Stimulated activated CD4-positive, alpha-beta T cell treated with anti-CD3 and anti-CD28 coated beads, Interleukin-1b, Interleukin-23, amount 100 ng/mL, for 48 hours (primary cell): ENCODE results near the gene RNF6.
A peak's percentile ranks its signal among the peaks of the same experiment; 100 is the strongest.

Experiments
- DNase-seq: peaks from one replicate; pipeline ENCODE4 v3.0.0-alpha.2; 2020

Gene RNF6

DNA sequence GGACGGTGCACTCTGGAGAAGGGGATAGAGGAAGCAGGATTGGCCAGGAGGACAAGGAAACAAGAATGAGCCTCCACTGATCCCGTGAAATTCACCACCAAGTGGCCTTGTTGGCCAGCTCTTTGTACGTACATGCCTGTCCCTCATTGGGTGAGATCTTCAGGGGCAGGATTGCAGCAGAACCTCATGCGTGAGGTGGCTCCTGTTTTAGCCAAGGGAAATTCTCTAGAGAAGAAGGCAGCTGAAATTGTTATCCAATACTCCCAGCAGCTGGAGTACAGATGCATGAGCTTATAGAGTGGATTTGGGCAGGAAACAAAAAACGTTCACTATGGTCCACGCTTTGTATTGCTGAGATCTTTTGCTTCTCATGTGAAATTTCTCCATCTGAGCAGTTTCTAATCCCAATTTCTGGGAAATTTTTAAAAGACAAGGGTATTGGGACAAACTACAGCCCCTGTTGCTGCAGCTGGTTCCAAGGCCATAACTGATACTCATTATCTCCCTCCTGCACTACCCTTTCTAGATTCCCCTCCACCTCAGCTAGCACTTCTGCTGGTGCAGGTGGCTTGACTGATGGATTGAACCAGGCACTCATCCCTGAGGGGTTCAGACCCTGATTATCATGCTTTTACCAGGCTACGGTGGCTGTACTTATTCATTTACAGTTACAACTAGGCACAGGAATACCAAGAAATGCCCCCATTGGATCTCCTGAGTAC lies 3.9 kb upstream of the RNF6 start:
- DNase-seq, result no peak

DNA sequence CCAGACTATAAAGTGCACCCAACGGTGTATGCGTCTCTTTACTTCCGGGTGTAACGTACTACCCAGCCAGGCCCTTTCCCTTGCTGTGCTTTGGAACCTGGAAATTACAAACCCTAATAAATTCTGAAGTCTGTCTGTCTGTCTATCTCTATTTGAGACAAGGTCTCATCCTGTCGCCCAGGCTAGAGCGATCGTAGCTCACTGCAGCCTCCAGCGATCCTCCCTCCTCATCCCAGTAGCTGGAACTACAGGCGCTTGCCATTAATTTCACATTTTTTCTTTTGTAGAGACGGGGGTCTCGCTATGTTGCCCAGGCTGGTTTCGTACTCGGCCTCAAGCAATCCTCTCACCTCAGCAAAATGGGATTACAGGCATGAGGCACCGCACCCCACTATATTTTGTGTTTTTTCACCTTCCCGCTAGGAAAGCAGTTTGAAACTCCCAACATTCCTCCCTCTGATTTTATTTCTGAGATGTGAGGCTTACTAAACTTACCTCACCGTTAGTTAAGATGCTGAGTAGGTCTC lies 469 bp upstream of the RNF6 start:
- DNase-seq, result no peak

DNA sequence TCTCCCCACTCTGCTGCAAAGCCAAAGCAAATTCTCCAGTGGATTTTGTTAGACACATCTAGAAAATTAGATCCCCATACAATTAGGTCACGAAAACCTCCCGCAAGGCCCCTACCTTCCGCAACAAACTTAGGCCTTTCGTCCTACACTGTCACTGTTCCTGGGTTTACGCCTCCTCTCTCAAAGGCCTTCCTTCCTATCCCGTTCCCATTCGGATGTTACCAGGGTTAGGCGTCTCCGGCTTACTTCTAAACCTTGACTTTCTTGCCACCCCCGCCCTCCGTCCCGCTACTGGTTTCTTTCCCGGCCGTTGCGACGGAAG lies 754 bp downstream of the RNF6 start:
- no peak for DNase-seq

DNA sequence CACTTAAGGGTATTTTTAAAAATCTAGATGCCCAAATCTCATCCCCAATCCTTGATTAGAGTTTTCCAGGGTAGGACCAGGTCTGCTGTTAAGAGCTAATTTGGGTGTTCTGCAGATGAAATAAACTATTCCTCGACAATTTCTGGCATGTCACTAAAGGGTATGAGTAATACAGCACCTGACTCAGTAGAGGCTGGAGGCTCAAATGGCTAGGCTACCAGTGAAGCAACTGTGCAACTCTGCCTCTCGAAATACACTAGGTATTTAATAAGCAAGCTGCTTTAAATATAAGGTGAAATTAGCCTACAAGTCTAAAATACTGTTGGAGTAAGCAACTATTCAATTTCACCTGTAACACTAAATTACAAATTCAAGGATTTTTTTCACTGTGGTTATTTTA lies 1.5 kb downstream of the RNF6 start:
- no peak for DNase-seq

DNA sequence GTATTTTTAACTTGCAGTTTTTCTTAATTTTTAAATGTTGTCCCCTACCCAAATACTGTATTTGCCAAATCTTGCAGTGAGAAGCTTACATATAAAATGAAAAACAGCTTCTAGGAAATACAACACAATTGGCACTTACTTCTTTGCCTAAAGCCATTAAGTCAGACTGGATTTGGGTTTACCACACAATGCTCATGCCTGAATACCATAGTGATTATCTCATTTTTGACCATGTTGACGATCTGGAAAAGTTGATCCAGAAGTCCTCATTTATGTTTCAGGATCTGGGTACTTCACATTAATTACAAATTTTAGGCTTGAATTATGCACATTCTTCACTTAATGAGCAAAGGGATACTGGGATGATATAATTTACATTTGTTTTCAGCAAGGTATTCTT lies 2.4 kb downstream of the RNF6 start:
- no peak for DNase-seq

DNA sequence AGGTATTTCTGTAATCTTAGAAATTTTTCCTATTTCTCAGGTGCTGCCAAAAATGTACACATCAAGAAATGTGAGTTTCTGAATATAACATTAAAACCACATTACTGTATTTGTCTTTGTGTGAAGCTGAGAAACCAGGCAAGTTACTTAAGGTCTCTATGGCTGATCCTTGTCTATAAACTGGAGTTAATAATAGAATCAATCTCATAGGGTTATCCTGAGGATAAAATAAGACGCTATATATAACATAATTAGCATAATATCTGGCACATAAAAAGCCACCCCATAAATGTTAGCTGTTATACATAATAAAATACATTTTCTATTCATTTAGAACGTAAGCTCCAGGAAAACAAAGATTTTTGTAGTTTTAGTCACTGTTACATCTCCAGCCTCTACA lies 6.1 kb downstream of the RNF6 start:
- DNase-seq, result no peak

DNA sequence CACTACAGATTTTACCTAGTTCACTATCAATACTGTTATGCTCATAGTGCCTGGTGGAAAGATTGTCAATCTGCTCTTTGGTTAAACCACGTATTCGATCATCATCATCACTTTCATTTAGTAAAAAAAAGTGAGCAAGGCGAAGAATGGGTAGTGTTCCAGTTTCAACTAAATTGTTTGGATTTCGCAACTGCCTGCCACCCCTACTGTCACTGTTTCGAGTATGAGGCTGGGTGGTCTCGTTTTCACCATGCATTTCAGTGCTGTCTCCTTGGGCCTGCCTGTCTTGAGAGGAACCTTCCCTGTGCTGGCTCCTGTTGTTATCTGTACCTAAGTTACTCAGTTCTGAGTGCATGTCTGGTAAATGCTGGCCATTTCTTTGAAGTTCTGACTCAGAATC lies 8.1 kb downstream of the RNF6 start:
- no peak for DNase-seq

DNA sequence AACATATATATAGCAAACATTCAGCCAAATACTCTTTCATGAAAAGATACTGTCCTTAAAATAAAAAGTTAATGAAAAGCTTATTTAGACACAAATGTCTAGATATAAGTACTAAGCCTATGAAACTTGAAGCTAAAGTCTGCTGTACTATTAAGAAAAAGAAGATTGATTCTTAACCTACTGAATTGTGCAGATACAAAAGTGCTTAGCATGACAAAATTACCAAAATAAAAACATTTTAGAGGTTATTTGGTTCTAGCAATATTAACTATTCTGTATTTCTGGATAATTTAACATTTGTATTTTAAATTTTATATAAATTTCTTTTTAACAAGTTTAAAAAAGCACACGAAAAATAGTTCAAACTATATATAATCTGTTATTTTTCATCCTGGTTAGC lies 8.8 kb downstream of the RNF6 start:
- no peak for DNase-seq

DNA sequence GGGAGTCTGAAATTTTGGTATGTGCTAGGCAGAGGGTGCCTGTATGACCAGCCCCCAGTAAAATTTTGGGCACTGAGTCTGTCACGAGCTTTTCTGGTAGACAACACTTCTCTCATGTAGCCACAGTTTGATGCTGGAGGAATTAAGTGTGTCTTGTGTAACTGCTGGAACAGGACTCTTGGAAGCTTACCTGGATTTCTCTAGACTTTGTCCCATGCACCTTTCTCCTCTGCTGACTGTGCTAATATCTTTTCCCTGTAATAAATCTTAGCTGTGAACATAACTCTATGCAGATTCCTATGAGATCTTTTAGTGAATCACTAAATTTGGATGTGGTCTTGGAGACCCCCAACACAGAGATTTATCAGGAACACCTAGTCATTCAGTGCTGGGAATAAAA lies 13.8 kb downstream of the RNF6 start:
- DNase-seq, result no peak

DNA sequence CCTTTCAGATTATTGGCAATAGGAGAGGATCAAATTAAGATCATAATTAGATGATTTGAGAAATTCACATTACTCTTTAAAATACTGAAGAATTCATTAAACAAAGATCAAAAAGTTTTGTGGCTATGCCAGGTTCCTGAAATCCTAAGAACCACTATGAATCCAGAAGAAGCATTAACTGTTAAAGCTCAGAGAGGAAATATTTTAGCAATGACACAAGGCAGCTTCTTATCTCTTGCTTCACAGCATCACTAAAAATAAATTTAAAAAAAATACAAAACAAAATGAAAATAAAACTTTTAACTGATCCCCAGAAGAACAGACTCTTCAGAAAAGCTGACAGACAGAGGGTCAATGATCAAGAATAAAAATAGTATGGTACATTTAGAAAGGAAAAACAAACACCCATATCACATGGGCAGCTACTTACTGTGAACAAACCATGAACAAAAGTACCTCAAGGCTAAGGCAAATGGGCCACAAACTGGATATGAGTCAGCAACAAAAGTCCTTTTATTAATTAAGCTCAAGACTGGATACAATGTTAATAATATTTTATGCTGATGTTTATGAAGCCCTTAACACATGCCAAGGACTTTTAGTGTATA lies 19.6 kb downstream of the RNF6 start:
- DNase-seq, result no peak

DNA sequence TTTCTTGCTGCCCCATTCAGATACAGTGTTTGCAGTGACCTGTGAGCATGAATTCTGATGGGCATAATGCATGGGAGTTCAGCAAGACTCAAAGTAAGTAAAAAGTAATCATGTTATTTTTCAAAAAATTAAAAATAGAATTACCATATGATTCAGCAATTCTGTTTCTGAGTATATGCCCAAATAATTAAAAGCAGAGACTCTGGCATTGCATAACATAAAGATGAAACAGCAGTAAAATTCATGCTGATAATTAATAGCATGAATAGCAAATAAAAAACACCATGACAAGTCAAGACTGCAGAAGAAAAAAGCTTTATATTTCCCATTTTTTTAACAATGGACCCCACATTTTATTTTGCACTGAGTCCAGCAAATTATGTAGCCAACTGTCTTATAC lies 21.3 kb downstream of the RNF6 start:
- no peak for DNase-seq

DNA sequence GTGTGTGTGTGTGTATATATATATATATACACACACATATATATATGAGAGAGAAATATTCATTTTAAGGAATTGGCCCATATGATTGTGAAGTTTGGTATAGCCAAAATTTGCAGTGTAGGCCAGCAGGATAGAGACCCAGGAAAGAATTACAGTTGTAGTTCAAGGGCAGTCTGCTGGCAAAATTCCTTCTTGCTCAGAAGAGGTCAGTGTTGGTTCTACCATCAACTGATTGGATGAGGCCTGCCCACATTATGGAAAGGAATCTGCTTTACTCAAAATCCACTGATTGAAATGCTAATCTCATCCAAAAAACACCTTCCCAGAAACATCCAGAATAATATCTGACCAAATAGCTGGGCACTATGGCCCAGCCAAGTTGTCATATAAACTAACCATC lies 24.0 kb downstream of the RNF6 start:
- no peak for DNase-seq

DNA sequence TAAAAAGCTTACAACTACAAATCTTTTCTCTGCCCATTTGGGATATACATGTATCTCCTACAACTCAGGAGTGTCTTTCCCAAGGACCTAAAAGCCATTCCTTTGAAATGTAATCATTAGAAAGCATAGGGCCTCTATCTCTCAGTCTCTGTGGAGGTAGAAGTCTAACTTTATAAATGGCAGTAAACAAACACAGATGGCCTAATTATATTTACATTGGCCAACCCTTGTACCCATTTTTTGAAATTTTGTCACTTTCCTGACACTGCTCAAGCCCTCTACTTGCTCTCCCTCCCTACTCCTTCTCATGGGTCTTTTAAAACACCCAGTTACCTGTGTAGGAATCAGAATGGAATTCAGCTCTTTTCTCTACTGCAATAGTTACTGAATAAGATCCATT lies 24.8 kb downstream of the RNF6 start:
- DNase-seq, result no peak

DNA sequence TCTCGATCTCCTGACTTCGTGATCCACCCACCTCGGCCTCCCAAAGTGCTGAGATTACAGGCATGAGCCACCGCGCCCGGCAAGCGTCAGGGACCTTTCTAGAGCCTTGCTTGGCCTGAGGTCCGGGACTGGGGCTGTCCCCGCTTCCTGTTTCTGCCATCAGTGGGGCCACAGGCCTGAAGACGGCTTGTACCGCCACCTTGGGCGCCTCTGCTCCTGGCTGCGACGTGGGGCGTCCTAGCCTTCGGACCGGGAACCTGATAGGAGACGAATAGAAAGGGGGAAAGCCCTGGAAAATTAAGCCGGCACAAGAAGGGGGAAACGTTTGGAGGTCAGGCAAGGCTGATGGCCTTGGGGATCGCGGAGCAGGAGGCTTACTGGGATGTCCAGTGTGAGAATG lies 35.1 kb downstream of the RNF6 start:
- DNase-seq, result no peak

DNA sequence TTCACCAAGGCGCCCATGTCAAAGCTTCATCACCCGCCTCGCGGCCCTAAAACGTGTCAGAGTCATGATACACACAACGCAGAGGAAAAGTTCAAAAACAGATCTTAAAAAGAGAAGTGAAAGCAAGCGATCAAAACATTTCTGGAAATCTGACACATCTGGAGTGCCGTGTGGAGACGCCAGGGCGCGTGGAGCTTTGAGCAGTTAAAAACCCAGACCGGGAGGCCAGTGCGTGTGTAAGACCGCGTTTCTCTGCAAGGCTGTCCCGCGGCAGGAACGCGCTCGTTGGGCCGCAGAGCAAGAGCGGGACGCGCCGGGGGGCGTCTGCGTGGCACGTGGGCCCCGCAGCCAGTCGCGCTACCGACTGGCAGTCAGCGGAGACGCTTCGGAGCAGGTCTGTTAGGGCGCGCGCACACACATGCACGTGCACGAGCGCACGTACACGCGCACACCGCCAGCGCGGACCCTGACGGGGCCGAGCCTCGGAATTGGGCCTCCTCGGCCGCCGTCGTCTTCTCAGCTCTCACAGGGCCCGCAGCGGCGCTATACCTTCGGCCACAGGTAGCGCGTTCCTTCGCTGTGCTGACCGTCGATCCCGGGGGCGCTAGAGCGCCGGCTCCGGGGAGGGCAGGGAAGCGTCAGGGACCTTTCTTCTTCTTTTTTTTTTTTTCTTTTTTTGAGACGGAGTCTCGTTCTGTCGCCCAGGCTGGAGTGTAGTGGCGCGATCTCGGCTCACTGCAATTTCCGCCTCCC lies 35.8 kb downstream of the RNF6 start:
- DNase-seq, result peak; percentile 89

DNA sequence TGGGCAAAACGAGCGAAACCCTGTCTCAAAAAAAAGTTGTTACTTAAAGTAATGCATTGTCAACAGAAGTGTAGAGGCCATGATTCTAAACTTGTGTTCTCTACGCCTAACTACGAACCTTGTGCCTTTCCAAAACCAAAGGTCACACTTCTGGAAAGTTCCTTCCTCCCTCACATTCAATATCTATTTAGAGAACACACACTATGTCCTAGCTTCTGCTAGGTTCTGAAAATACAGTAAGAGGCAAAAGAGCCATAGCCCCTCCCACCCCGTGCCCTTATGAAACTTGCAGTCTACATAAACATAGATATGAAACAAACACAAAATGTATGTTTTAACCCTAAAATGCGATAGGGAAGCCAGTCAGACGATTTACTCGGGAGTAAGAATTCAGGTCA lies 36.4 kb downstream of the RNF6 start:
- DNase-seq, result no peak

DNA sequence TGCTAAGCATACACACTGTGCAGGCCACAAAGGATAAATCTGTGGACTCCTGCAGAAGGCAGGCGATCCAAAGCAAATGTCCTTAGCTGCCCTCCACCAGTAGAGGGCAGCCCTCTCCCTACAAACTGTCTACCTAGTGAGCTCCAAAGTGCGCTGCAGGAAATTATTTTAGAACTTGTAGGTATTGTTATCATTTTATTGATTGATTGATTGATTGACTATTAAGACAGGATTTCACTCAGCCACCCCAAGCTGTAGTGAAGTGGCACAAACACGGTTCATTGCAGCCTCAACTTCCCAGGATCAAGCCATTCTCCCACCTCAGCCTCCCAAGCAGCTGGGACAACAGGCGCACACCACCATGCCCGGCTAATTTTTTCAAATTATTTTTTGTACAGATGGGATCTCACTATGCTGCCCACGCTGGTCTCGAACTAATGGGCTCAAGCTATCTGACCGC lies 37.3 kb downstream of the RNF6 start:
- peak; percentile 63 for DNase-seq

DNA sequence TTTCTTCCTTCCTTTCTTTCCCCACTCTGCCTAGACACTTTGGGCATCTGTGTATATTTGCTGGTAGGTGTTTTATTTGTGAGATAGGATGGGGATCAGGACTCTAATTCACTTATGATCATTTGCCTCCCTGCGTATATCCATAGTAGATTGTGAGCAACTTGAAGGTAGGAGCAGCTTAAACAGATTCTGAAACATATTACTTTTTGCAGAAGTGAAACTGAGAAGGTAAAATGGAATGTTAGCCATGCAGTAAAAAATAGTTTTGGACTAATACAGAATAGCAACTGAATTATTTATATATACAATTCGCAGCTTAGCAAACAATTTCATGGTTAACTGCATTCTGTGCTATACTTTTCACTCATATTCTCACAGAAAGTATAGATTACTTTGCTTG lies 38.7 kb downstream of the RNF6 start:
- no peak for DNase-seq

DNA sequence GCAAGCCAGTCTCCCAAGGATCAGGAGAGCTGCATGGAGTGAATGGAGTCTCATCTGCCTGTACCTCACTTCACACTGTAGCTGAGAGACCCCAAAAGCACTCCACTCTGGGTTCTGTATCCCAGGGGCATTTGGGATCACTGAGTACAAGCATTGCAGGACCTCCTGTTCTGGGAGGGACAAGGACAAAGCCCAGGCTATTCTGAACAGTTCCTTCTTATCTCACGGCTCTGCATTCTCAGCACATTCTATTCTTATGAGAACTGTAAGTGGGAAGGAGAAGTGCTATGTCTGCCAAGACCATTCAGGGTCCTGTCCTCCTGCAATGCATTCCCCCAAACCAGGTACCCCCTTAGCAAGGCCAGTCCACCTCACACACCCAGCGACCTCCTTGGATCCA lies 42.8 kb downstream of the RNF6 start:
- DNase-seq, result no peak

DNA sequence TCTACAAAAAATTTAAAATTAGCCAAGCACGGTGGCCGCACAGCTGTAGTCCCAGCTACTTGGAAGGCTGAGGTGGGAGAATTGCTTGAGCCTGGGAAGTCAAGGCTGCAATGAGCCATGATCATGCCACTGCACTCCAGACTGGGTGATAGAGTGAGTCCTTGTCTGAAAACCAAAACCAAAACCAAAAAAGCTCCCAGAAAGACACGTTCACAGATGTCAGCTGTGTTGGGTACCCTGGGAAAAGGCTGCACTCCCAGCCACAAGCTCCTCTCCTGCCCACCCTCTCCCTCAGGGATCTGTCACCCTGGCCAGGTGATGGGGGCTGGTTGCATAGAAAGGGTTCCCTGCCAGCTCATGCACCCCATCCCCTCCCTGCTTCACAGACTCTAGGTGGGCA lies 53.3 kb downstream of the RNF6 start:
- no peak for DNase-seq

DNA sequence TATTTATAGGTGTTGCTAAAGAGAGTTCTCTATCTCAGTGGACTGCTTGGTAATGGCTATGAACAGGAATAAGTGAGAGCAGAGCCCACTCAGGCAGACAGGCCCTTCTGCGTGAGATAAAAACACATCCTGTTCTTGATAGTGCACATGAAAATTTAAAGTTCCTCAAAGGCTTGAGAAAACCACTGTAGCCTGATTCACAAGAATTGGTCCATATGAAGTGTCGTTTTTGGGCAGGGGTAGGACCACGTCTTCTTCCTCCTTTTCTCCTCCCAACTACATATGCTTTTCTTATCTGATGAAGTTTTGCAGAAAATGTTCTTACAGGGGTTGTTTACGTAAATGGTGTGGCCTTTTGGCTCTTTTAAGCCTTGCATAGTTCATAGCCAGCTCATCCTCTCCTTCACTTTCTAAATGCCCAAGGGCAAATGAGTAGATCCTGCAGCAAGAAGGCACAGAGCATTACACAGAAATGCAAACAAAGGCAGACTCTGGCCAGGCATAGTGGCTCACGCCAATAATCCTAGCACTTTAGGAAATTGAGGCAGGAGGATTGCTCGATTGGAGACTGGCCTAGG lies 53.8 kb downstream of the RNF6 start:
- DNase-seq, result no peak

DNA sequence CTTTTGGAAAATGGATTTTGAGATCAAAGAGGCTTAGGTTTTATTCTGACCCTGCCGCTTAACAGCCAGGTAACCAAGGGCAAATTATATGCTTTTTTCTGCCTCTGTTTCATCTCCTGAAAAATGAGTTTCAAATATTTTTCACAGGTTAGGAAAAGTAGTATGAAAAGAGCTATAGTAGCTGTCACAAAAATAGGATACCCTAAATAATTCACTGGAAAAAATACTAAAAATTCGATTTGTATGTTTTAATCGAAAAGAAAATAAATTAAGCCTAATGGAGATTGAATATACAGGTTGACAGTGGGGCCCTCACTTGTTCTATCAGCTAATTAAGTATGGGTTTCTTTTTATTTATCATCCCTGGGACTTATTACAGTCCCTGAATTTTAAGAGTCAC lies 58.3 kb downstream of the RNF6 start:
- no peak for DNase-seq
